Esophagus squamous epithelium (tissue), 5 donors: ENCODE data around the gene ALPK3. TPM values are rescaled to one million over a fixed set of nuclear protein-coding genes. Genes with fewer than 3 reads are reported as not detected.

Source experiments
- DNase-seq: peaks from one replicate; lab custom pipeline; 2025; lab: John Stamatoyannopoulos, UW
- H3K27ac ChIP-seq, 4 donors: fragments of 200-600 bp; sonication (generic); one replicate each; pipeline ENCODE4 v1.5.1; 2016 to 2019; ENCODE audit warnings: mild to moderate bottlenecking in 1 of 4
- H3K27me3 ChIP-seq, 4 donors: fragments of 200-600 bp; sonication (generic); 1 replicate in 3 of 4; 2 replicates in 1 of 4; pipeline versions ENCODE4 v1.5.1 to v1.6.0; 2017 to 2021; ENCODE audit warnings: antibody characterized with exemption in 1 of 4
- H3K36me3 ChIP-seq, 3 donors: fragments of 200-600 bp; sonication (generic); one replicate each; pipeline ENCODE4 v1.5.1; 2016 to 2019
- H3K4me1 ChIP-seq, 3 donors: fragments of 200-600 bp; sonication (generic); one replicate each; pipeline ENCODE4 v1.5.1; 2017 to 2019
- H3K4me3 ChIP-seq, 4 donors: fragments of 200-600 bp; sonication (generic); 1 replicate in 3 of 4; 2 replicates in 1 of 4; pipeline ENCODE4 v1.5.1; 2016 to 2019; ENCODE audit warnings: mild to moderate bottlenecking in 2 of 4, moderate library complexity in 1 of 4
- H3K9me3 ChIP-seq, 3 donors: fragments of 200-600 bp; sonication (generic); one replicate each; pipeline ENCODE4 v1.5.1; 2016 to 2019
- POLR2A ChIP-seq, 4 donors: fragments of 450-650 bp; IDR thresholded peaks; one replicate each; pipeline ENCODE4 v1.6.1; 2017; ENCODE audit warnings: antibody characterized with exemption in 4 of 4, mild to moderate bottlenecking in 4 of 4, moderate library complexity in 3 of 4
- WGBS, 2 donors: methylation state at CpG; one replicate each; pipeline ENCODE4 v1.1.5; 2018; 5-methylcytosine and 5-hydroxymethylcytosine counted together
- intact Hi-C: fragments of 100-400 bp; cut with DNase I; formaldehyde crosslinking; loops from one replicate; pipeline ENCODE4 v1.15.0; 2022
- total RNA-seq, 4 donors: library from RNA; depleted of rRNA; stranded (reverse); fragments of >200 nt; gene quantifications; one replicate each; pipeline ENCODE4 v1.1.0, GENCODE V29; 2016
- TF ChIP-seq, protein P1 (sequence below), 6 experiments: fragments of 450-650 bp in 4 of 6; fragments of 200-600 bp in 2 of 6; sonication (generic) in 2 of 6; IDR thresholded peaks; one replicate each; pipeline ENCODE4 v1.5.1; 2016 to 2019; ENCODE audit warnings: antibody characterized with exemption in 6 of 6, mild to moderate bottlenecking in 4 of 6, moderate library complexity in 4 of 6
- donor health status: DM: yes; HTN: yes; CAD: no.

Gene ALPK3
- total RNA-seq, 4 donors from 2014 or later: 1.8 to 4.2 (median 2.7) TPM

DNA sequence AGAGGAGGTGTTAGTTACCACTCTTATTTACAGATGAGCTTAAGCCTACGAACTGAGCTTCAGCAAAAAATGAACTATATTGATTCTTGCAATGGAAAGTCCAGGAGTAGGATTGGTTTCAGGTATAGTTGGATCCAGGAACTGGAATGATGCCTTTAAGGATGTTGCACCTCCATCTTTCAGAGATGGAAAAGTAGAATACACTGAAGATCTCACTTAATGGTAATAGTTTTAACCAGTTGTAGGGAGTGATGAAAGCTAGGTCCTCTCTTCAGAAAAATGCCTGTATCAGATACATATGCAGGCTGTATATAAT lies 69.8 kb downstream of the ALPK3 start:
- Histone ChIP-seq H3K27me3 (peaks cover 0 to 12% (median 0%) of the 10 kb centered on the region in 4 donors), H3K9me3 (no peaks in the 10 kb centered on the region), H3K36me3 (no peaks in the 10 kb centered on the region), H3K27ac (no peak overlapping the region), H3K4me3 (no peak overlapping the region), H3K4me1 (no peaks in the 10 kb centered on the region)
- DNase-seq: no peak
- TF ChIP-seq, protein P1, sequence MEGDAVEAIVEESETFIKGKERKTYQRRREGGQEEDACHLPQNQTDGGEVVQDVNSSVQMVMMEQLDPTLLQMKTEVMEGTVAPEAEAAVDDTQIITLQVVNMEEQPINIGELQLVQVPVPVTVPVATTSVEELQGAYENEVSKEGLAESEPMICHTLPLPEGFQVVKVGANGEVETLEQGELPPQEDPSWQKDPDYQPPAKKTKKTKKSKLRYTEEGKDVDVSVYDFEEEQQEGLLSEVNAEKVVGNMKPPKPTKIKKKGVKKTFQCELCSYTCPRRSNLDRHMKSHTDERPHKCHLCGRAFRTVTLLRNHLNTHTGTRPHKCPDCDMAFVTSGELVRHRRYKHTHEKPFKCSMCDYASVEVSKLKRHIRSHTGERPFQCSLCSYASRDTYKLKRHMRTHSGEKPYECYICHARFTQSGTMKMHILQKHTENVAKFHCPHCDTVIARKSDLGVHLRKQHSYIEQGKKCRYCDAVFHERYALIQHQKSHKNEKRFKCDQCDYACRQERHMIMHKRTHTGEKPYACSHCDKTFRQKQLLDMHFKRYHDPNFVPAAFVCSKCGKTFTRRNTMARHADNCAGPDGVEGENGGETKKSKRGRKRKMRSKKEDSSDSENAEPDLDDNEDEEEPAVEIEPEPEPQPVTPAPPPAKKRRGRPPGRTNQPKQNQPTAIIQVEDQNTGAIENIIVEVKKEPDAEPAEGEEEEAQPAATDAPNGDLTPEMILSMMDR (IDR thresholded peaks at IDR 0.05): no peak
- no peak for TF ChIP-seq POLR2A (IDR thresholded peaks at IDR 0.05)
- 36 to 80% methylated on average over 1 of the region's 1 CpG for WGBS, 2 donors
- intact Hi-C loops: no loop called here

DNA sequence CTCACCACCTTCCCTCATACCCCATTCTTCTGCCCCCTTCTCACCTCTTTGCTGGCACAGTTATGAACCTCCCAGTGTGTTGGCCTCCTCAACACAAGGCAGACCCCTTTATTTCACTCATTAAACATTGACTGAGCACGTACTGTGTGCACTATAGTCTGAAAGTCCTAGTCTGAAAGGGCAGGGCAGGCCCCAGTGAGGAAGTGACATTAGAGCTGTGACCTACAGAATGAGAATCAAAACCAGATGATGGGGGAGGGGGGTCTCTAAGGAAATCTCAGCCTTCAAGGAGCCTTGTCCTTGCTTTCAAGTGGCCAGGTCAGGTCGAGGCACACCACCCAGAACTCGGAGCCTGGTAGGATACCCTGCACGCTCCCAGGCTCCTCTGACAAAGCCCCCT lies 70.8 kb downstream of the ALPK3 start:
- Histone ChIP-seq H3K9me3 (no peaks in the 10 kb centered on the region), H3K36me3 (no peaks in the 10 kb centered on the region), H3K4me1 (no peaks in the 10 kb centered on the region), H3K27me3 (peaks cover 0 to 12% (median 0%) of the 10 kb centered on the region in 4 donors), H3K27ac (no peak overlapping the region), H3K4me3 (no peak overlapping the region)
- DNase-seq: no peak
- intact Hi-C loops: no loop called here
- WGBS, 2 donors: 80 to 84% methylated on average over 3 to 4 of the region's 4 CpGs
- TF ChIP-seq, protein P1 (IDR thresholded peaks at IDR 0.05): no peak
- no peak for TF ChIP-seq POLR2A (IDR thresholded peaks at IDR 0.05)

DNA sequence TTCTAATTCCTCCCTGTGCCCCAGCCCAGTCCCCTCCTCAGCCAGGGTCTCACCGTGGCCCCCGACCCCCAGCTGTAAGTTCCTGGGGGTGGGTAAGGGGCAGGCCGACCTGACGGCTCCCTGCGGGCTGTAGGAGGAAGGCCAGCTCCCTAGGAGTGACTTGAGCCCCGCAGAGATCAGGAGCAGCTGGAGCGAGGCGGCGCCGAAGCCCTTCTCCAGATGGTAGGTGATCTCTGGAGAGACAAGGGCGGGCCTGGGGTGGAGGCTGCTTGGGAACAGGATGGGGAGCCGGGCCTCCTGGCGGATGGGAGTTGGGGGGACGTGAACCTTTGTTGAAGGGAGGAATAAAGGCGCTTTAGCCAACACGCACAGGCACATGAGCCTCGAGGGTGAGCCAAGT lies 71.5 kb downstream of the ALPK3 start:
- intact Hi-C loops: no loop called here
- TF ChIP-seq POLR2A (IDR thresholded peaks at IDR 0.05): no peak
- TF ChIP-seq, protein P1 (IDR thresholded peaks at IDR 0.05): no peak
- Histone ChIP-seq H3K4me1 (no peaks in the 10 kb centered on the region), H3K27me3 (peaks cover 0 to 12% (median 0%) of the 10 kb centered on the region in 4 donors), H3K9me3 (no peaks in the 10 kb centered on the region), H3K36me3 (no peaks in the 10 kb centered on the region), H3K27ac (no peak overlapping the region), H3K4me3 (no peak overlapping the region)
- DNase-seq: no peak
- WGBS, 2 donors: 81% methylated on average over 12 of the region's 17 CpGs; no CpG with 5 or more reads in 1 of the 2 donors

DNA sequence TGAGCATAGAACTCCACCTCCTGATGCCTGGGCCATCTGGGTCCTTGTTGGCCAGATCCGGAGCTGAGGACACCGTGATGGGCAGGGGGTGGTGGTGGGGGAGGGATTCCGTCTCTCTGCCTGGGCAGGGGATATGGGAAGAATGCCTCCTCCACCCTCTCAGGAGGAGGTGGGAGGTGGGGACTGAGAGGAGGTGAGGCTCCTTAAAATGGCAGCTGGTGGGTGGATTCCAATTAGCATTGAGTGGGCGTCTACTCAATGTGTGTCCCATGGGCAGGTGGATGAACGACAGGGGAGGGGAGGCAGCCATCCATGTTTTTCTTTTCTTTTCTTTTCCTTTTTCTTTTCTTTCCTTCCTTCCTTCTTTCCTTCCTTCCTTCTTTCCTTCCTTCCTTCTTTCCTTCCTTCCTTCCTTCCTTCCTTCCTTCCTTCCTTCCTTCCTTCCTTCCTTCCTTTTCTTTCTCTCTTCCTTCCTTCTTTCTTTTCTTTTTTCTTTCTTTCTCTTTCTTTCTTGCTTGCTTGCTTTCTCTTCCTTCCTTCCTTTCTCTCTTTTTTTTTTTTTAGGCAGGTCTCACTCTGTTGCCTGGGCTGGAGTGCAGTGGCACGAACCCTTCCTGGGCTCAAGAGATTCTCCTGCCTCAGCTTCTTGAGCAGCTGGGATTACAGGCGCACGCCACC lies 72.3 kb downstream of the ALPK3 start:
- TF ChIP-seq, protein P1 (IDR thresholded peaks at IDR 0.05): no peak
- TF ChIP-seq POLR2A (IDR thresholded peaks at IDR 0.05): no peak
- peaks cover 0 to 12% (median 0%) of the 10 kb centered on the region in 4 donors for H3K27me3 ChIP-seq
- H3K9me3 ChIP-seq: no peaks in the 10 kb centered on the region
- H3K4me3 ChIP-seq: no peak overlapping the region
- no peaks in the 10 kb centered on the region for H3K36me3 ChIP-seq
- DNase-seq: no peak
- intact Hi-C loops: no loop called here
- no peak overlapping the region for H3K27ac ChIP-seq
- peaks cover 0 to under 1% (median 0%) of the 10 kb centered on the region in 3 donors for H3K4me1 ChIP-seq
- WGBS, 2 donors: 80 to 82% methylated on average over 6 of the region's 8 CpGs

DNA sequence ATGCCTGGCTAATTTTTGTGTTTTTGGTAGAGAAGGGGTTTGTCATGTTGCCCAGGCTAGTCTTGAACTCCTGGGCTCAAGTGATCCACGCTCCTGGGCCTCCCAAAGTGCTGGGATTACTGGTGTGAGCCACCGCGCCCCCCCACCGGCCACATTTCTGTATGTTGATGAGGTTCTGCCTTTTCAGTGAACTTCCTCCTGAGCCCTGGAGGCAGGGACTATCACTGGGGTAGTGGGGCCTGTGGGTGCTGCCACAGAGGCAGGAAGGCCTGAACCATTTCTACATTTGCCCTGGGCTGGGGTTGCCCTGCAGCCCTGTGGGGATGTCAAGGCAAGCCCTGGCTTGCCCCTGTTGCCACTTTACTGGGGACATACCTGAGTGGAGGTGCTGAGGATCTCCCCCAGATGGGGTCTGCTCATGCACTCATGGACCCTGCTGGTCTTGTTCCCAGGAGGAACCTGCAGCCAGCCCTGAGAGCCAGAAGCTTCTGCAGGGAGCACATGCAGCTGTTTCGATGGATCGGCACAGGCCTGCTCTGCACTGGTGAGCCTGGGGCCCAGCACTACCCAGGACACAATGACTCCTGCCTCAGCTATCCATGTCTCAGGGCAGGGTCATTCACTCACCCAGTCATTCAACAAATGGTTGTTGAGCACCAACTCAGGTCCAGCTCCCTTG lies 73.0 kb downstream of the ALPK3 start:
- intact Hi-C loops: no loop called here
- WGBS, 2 donors: 100% methylated on average over 4 of the region's 6 CpGs; no CpG with 5 or more reads in 1 of the 2 donors

More for the DNA sequence above, 73.0 kb downstream of the ALPK3 start:
- TF ChIP-seq, protein P1 (IDR thresholded peaks at IDR 0.05): no peak
- TF ChIP-seq POLR2A (IDR thresholded peaks at IDR 0.05): no peak
- Histone ChIP-seq H3K9me3 (no peaks in the 10 kb centered on the region), H3K36me3 (no peaks in the 10 kb centered on the region), H3K27me3 (peaks cover 0 to 12% (median 0%) of the 10 kb centered on the region in 4 donors), H3K27ac (no peak overlapping the region), H3K4me1 (peaks cover 0 to 5% (median 0%) of the 10 kb centered on the region in 3 donors), H3K4me3 (no peak overlapping the region)
- DNase-seq: no peak
